RWPE2 (cell line): ENCODE measurements around the gene PNPLA2.

Source experiments
- ATAC-seq: fragments of 200-7000 bp; cut with Tn5 transposase; 3 replicates; pipeline ENCODE4 v1.9.1; 2021; ENCODE audit warnings: low read depth
- DNase-seq: peaks from one replicate; pipeline ENCODE4 v3.0.0-alpha.2; 2020; ENCODE audit warnings: low spot score
- H3K27ac ChIP-seq: fragments of 450-650 bp; 2 replicates; pipeline ENCODE4 v1.5.1; 2017; ENCODE audit warnings: mild to moderate bottlenecking; ENCODE audit not compliant: poor library complexity, severe bottlenecking
- H3K27me3 ChIP-seq: fragments of 250-450 bp; sonication (Bioruptor Pico); 2 replicates; pipeline ENCODE4 v1.5.1; 2021; ENCODE audit warnings: mild to moderate bottlenecking, moderate library complexity; ENCODE audit not compliant: insufficient read depth, poor library complexity, severe bottlenecking
- H3K36me3 ChIP-seq: fragments of 250-450 bp; sonication (Bioruptor Pico); 2 replicates; pipeline ENCODE4 v1.5.1; 2020; ENCODE audit warnings: low read depth, mild to moderate bottlenecking, moderate library complexity
- H3K4me1 ChIP-seq: fragments of 250-450 bp; sonication (Bioruptor Pico); 2 replicates; pipeline ENCODE4 v1.5.1; 2021; ENCODE audit warnings: mild to moderate bottlenecking, moderate library complexity; ENCODE audit not compliant: insufficient read depth, poor library complexity, severe bottlenecking
- H3K4me3 ChIP-seq: fragments of 250-450 bp; sonication (Bioruptor Pico); 2 replicates; pipeline ENCODE4 v1.5.1; 2021; ENCODE audit warnings: mild to moderate bottlenecking, moderate library complexity; ENCODE audit not compliant: severe bottlenecking
- H3K9me3 ChIP-seq: fragments of 250-450 bp; sonication (Bioruptor Pico); 2 replicates; pipeline ENCODE4 v1.5.1; 2021; ENCODE audit warnings: mild to moderate bottlenecking, moderate library complexity; ENCODE audit not compliant: severe bottlenecking
- TF ChIP-seq, protein P1 (sequence below): fragments of 450-650 bp; IDR thresholded peaks from one replicate; pipeline ENCODE4 v1.5.1; 2017; ENCODE audit warnings: mild to moderate bottlenecking, moderate library complexity; ENCODE audit not compliant: poor library complexity, severe bottlenecking

The PNPLA2 gene

DNA sequence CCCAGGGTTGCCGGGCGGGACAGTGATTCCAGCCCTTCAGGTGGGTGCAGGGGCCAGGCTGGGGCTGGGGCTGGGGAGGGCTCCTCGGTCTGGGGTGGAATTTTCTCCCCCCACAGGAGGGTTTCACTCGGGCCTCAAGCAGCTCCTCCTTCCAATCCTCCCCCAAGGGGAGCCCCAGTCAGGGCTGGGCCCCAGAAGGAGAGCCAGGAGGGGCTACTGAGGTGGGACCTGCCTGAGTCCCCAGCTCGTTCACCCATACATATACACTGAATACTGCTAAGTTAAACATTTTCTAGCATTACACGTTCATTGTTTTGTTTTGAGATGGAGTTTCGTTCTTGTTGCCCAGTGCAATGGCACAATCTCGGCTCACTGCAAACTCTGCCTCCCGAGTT lies 7.5 kb downstream of the PNPLA2 start:
- H3K4me3 ChIP-seq = no peak overlapping the region
- no peaks in the 10 kb centered on the region for H3K9me3 ChIP-seq
- peaks cover 7% of the 10 kb centered on the region for H3K4me1 ChIP-seq
- DNase-seq (no peak), ATAC-seq (no peak)
- peaks cover 18% of the 10 kb centered on the region for H3K27me3 ChIP-seq
- H3K27ac ChIP-seq = no peak overlapping the region
- no peaks in the 10 kb centered on the region for H3K36me3 ChIP-seq
- TF ChIP-seq, protein P1, sequence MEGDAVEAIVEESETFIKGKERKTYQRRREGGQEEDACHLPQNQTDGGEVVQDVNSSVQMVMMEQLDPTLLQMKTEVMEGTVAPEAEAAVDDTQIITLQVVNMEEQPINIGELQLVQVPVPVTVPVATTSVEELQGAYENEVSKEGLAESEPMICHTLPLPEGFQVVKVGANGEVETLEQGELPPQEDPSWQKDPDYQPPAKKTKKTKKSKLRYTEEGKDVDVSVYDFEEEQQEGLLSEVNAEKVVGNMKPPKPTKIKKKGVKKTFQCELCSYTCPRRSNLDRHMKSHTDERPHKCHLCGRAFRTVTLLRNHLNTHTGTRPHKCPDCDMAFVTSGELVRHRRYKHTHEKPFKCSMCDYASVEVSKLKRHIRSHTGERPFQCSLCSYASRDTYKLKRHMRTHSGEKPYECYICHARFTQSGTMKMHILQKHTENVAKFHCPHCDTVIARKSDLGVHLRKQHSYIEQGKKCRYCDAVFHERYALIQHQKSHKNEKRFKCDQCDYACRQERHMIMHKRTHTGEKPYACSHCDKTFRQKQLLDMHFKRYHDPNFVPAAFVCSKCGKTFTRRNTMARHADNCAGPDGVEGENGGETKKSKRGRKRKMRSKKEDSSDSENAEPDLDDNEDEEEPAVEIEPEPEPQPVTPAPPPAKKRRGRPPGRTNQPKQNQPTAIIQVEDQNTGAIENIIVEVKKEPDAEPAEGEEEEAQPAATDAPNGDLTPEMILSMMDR = no peak

DNA sequence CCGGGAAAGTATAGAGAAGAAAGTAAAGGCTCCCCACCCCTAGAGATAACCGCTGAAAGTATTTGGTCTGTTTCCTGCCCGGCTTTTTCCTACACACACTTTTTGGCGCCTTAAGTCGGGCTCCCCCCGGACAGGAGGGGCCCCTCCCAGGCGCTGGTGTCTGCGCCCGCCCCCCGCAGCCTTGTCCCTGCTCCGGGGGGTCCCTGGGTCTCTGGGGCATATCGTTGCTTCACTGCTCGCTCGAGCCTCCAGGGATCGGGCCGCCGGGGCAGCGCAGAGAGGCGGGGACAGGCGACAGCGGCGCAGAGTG lies 8.1 kb downstream of the PNPLA2 start:
- peaks cover 3% of the 10 kb centered on the region for H3K4me1 ChIP-seq
- ATAC-seq (no peak), DNase-seq (no peak)
- TF ChIP-seq, protein P1 = no peak
- no peaks in the 10 kb centered on the region for H3K9me3 ChIP-seq
- peak overlapping the region; percentile 24 for H3K4me3 ChIP-seq
- H3K27me3 ChIP-seq = peaks cover 18% of the 10 kb centered on the region
- no peaks in the 10 kb centered on the region for H3K36me3 ChIP-seq
- H3K27ac ChIP-seq = no peak overlapping the region

DNA sequence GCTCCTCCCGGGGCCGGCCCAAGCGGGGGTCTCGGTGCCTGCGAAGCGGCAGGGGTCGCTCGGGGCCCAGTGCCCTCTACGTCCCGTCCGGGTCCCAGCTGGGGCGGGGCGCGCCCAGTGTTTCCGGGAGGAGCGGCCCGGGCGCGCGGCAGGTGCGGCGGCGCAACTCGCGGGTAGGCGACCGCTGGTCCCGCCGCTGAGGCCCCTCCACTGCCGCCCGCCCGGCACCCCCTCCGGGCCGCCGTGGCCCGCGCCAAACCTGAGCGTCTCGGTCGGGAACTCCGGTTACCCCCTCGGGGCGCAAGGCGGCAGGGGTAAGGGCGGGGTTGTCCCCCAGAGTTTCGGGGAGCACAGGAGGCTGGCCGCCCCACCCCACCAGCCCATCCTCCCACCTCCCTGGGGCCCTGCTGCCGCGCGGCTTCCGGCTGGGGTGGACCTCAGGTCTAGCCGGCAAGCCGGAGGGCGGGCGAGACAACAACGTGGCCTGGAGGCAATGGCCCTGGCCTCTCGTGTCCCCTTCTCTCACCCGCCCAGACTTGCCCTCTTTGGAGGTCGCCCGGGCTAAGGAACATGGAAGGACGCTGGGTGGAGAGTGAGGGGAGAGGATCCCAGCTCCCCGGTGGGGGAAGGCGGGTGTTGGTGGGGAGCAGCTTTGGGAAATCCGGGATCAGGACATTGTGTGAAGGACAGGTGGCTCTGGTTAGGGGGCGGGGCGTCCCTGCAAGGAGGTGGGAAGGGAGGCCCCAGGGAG lies 8.6 kb downstream of the PNPLA2 start:
- Histone ChIP-seq H3K4me3 (peak overlapping the region; percentile 24), H3K27ac (no peak overlapping the region), H3K36me3 (no peaks in the 10 kb centered on the region), H3K27me3 (peaks cover 18% of the 10 kb centered on the region), H3K4me1 (peaks cover 3% of the 10 kb centered on the region), H3K9me3 (no peaks in the 10 kb centered on the region)
- DNase-seq = no peak
- TF ChIP-seq, protein P1 = no peak
- ATAC-seq = no peak

DNA sequence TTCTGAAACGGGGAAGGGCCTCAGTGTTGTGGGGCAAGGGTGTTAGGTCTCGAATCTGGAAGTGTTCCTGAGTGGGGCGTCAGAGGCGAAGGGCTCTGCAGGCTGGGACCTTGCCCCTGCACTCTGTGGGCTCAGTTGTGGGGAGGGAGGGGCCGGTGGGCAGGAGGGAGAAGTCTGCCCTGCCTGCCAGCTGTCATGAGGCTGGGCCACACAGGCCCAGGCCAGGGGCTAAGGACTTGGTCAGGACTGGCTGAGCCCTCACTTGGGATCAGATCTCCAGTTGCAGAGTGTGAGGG lies 9.1 kb downstream of the PNPLA2 start, which contains the start of gene CRACR2B:
Gene CRACR2B (plus strand): TSS at position 23 of the 296 bp plus-strand sequence. CDS start 689 bp downstream, outside the sequence.
- Histone ChIP-seq H3K9me3 (no peaks in the 10 kb centered on the region), H3K27ac (no peak within 1 kb of the TSS), H3K4me1 (peaks cover 3% of the 10 kb centered on the region), H3K36me3 (no peaks in the 10 kb centered on the region), H3K27me3 (peaks cover 18% of the 10 kb centered on the region), H3K4me3 (peak within 1 kb of the TSS; percentile 24)
- DNase-seq (no peak), ATAC-seq (no peak)
- TF ChIP-seq, protein P1 = no peak

DNA sequence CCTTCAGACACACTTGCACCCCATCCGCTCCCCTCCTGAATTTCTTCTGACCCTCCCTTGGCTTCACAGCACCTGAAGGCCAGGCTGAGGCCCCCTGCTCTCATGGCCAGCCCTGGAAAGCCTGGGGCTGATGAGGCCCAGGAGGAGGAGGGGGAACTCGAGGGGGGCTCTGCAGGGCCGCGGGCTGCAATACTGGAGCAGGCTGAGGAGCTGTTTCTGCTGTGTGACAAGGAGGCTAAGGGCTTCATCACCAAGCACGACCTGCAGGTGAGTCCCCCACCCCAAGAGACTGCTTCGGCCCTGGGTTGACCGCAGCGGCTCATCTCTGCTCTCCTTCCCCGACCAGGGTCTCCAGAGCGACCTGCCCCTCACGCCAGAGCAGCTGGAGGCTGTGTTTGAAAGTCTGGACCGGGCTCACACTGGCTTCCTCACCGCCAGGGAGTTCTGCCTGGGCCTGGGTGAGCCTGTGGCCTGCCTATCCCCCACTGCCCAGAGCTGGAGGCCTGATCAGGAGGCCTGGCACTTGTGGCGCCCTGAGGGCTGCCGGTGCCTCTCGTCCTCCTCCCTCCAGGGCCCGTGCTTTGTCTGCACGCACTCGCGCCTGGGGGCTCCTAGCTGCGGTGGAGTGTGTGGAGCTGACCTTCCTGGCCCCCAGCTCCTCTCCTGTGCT lies 9.9 kb downstream of the PNPLA2 start:
- no peaks in the 10 kb centered on the region for H3K36me3 ChIP-seq
- peaks cover 3% of the 10 kb centered on the region for H3K4me1 ChIP-seq
- no peak for DNase-seq
- no peak overlapping the region for H3K4me3 ChIP-seq
- no peaks in the 10 kb centered on the region for H3K9me3 ChIP-seq
- TF ChIP-seq, protein P1 = no peak
- H3K27ac ChIP-seq = no peak overlapping the region
- H3K27me3 ChIP-seq = peaks cover 18% of the 10 kb centered on the region
- no peak for ATAC-seq
